Activated naive CD4-positive, alpha-beta T cell treated with anti-CD3 and anti-CD28 coated beads, Interleukin-2, amount 50 U/mL, for 16 hours (primary cell): ENCODE results near the gene C5orf58.
A peak's percentile ranks its signal among the peaks of the same experiment; 100 is the strongest.

Experiments used
- DNase-seq: peaks from one replicate; pipeline ENCODE4 v3.0.0-alpha.2; 2020

C5orf58 gene

DNA sequence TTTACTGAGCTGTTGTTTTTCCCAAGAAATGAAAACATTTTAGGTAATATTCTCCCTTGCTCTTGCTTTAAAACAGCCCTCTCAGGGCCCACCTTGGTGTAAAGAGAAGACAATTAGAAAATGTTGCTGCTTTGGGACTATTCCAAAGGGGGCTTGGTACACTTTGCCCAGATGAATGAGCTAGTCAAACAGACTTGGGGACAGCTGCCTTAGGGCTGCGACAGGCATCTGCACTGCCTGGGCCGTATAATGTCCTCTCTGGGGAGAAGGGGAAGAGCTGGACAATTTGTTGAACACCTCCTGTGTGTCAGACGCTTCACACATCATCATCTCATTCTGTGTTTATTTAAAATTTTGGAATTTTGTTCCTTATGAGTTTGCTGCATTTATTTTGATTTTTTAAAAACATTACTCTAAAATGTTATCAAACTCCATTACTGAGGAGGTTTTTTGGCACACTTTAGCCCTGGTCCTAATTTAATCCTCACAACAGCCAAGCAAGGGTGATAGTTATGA is 28.8 kb downstream of the C5orf58 start:
- no peak for DNase-seq

DNA sequence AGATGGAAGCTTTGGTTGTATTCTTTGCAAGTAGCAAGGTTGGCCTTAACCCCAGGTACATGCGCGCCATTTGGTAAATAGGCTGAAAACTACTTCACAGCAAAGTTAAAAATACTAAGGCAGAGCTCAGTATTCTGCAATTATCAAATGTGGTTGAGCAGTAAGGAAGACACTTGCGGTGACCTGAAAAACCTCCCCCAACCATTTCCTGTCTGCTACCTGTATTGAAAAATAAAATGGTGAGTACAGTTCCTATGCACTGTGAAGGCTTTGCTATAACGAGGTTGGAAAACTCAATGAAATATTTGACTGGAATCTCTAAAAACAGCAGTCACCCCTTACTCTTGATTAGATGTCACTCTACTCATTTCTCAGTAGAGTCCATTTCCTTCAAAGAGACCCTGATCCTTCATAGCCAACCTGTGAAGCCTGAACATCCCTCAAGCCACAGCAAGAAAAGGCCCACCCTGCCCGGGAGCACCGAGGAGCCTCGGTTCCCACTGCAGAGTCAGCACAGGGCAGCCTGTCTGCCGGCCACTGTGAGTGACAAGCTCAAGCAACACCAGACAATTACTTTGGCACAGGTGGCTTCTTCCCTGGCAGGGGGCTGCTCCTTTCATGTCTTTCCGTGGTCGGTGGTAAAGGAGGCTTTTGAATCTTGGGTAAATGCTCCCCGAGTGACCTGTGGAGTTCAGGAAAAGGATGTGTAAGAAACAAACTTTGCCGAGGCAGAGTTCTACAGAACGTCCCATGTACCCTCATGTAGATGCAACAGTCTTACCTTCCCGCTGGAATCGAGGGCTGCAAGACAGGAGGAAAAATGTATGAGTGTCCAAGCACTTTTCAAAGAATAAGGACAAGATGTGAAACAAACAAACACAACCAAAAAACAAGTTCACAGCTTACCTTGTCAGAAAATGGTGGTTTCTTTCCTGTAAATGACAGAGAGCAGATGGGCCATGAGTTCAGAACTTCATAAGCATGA is 29.6 kb downstream of the C5orf58 start:
- DNase-seq = no peak

DNA sequence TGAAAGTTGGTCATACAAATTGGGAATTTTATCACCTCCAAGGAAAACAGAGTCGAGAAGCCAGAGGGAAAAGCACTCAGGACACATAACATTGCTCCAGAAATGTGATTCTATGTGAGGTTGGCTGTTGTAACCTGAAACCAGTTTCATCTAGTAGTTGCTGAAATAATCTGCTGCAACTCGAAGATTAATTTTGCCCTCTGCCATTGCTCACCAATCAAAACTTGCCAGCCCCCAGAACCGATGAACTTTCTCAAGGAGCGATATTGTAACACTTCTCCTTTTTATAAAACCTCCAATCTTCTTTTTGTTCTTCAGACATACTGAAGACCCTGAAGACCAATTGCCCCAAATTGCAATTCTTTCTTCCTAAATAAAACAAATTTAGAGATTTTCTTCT is 31.1 kb downstream of the C5orf58 start:
- no peak for DNase-seq

DNA sequence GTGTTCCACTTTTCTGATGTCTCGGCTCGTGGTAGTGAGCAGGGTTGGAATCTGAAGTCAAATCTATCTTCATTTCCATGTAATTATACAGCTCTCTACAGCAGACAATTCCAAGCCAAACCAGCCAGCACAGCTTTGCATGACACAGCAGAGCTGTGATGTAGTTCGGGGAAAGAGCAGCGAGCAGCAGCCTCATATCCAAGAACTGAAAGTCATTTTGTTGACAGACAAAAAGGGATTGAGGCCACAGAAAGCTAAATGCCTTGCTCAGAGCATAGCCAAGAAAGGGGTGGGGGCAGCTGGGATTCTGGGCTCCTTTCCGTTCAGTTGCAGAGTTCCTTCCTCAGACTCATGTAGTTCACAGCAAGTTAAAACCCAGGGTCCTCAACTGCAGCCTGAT is 32.7 kb downstream of the C5orf58 start:
- no peak for DNase-seq

DNA sequence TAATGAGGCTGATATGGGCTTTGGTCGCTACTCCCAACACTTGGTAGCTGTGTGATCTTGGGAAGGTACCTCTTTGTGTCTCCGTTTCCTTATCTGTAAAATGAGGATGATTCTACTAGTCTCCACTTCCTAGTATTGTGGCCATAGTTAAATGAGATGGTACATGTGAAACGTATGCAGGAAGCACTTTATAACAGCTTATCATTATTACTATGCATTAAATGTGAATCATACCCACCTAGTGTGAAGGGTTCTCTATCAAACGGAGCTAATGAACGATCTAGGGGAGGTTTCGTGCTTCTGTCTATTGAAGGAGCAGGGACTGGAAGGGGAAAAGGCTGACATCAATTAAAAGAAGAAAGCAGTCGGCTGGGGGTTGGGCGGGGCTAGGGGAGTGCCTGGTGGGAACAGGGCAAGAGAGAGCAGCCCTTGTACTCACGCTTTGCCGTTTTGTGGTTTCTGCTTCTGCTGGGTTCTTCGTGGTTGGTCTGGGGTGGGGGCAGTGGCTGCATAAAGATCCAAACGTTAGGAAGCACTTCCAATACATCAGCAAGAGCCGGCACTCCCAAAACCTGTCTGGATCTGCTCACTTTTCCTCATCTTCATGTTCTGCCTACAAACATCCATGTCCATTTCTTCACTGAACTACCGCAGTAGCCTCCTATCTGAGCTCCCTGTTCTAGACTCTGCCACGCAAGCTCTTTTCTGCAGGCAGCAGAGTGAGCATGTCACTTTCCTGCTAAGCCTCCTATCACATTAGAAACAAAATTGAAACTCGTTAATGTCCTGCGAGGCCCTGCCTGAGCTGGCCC is 34.0 kb downstream of the C5orf58 start:
- peak; percentile 62 for DNase-seq

DNA sequence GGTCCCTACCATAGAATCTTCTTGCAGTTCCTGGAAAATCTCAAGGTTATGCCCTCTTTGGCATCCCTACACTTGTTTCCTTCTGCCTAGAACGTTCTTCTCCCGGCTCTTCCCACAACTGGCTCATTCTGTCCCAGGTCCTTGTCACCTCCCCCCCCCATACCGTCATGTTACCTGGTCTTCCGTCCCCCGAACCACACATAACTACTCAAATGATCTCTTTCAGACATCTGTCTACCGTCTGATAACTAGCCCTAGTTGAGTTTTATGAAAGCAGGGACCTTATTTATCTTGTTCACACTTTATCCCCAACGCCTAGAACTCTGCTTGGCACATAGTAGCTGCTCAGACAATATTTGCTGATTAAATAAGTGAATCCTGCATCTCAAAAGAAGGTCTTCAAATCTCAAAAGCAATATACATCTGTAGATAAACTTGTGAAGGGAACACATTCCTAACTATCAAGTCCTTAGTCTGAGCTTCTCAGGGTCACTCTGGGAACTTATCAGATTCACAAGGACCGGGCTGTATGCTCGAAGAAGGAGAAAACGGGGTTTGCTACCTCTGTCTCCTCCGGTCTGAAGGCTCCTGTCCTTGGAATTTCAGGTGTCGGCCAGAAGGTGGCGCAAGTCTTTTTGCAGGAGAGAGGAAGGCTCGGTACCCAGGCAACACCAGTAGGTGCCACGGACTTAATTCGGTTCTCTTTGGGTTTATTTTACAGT is 34.8 kb downstream of the C5orf58 start:
- peak; percentile 80 for DNase-seq

DNA sequence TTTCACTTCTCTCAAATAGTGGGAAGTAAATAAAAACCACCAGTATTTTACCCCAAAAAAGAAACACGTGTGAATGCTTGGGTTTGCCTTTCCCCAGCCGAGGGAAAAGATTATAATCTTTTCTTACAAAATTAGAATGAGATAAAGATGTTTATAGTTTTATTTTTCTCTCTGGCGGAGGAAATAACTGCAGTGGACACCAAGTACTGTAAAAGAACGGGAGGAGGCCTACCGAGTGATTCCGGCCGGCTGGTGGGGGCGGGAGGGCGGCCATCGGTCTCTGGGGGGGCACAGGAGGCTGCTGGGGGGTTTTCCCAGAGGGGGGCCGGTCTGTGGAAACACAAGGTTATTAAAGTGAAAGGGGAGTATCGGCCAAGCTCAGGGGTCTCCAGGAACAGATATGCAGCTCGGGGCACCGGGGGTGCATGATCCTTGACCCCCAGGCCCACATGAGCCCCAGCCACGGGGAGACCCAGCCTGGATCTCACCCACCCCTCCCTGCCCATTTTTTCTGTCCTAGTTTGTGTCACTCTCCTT is 35.4 kb downstream of the C5orf58 start:
- DNase-seq = no peak

DNA sequence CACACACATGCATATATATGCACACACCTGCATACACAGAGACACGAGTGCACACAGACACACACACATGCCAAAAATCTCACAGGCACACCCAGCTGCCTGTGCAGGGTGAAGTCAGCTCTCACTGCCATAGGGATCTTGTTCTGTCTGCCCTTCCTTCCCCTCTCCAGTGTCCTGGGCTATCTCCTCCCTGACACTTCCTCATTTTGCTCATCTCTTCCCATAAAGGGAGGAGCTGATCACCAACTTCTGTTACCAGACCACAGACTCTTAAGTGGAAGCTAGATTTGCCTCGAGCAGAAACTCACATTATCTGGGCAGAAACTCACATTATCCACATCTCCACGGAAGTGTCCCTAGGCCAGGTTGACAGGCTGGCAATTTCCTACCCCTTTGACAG is 36.1 kb downstream of the C5orf58 start:
- no peak for DNase-seq

DNA sequence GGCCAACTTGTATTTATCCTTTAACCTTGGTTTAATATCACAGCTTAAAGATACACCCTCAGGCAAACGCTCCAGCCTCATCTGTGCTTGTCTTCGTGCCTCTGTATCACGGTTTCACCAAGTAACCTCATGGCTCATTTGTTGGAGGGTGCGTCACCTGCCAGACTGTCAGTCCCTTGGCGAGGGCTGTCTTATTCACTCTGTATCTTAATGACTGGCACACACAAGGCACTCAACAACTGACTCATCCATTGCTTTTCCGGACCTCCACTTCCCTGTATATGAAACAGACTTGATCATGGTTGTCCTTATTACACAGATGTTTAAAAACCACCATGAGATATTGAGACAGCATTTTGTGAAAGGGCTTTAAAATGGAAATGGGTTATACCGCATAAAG is 36.8 kb downstream of the C5orf58 start:
- peak; percentile 33 for DNase-seq

DNA sequence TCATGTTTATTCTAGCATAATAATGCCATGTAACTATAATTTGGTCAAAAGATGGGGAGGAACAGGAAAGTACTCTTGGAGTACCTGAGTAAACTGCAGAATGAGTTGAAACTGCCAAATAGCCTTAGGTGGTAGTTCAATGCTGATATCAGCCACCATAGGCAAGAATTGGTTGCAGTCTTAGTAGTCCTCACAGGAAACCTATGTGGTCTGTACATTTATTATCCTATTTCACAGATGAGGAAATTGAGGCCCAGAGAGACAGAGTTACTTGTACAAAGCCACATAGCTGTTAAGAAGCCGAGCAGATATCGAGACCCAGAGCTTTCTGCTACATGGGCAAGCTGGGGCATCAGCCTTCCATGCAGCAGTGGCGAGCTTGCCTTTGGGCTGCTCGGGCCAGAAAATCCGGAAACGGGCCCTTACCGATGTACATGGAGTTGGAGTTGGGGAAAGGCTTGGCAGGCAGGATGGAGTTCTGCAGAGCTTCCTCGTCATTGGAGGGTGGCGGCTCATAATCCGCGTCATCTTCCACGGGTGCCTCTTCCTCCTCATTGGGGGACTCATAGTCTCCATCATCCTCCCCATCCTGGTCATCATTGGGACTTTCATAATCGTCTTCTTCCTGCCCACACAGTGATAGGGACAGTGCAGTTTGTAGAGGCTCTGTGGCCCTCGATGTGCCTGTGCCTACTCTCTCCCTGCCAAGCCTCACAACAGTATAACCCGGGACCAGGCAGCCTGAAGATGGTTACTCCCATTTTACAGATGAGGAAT is 37.7 kb downstream of the C5orf58 start:
- no peak for DNase-seq

DNA sequence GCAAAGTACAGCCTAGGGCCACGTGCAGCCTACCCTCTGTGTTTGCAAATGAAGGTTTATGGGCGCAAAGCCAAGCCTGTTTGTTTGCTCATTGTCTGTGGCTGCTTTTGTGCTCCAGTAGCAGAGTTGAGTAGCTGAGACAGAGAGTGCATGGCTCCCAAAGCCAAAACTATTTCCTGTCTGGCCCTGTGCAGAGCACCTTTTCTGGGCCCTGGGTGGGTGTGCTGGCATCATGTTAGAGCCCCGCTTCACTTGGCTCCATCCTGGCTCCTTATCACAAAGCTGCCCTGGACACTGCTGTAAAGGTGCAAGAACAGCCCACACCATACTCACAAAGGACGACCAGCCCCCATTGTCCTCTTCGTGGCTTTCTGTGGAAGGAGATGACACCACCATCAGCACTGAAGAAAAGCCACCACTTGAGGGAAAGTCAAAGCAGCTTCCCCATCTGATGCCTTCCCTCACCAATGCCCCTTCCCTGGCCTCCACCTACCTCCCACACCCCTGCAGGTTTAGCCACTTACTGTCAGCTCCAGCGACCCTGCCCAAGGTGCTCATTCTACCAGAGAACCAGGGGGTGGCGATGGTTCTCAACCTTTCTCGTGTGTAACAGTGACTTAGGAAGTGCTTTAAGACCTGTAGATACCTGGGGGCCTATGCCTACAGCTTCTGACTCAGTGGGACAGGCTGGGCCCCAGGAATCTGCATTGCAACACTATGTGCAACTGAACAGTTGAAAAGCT is 41.4 kb downstream of the C5orf58 start:
- peak; percentile 70 for DNase-seq

DNA sequence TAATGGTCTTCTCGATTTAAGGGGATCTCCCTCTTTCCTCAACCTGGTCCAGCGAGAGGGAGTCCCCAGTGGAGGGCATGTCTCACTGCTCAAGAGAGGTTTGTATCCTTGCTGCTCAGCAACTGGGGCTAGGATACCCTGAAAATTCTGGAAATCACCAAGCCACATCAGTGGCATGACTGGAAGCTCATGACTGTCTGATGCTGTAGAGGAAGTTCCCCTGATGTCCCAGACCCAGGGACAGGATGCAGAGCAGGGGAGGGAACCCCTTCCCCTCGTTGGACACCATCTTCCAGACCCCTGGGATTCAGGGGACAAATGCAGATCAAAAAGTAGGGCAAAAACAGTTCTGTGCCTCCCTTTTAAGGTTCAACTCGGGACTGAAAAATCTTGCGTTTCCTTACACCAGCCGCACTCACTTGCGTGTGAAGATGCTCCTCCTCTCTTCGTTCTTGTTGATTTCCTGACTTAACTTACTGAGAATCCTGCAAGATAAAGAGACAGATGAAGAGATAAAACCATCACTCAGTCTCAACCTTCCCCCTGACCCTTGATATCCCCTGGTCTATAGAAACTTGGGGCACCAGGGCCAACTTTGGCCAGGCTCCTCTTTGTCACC is 42.7 kb downstream of the C5orf58 start:
- DNase-seq = no peak

DNA sequence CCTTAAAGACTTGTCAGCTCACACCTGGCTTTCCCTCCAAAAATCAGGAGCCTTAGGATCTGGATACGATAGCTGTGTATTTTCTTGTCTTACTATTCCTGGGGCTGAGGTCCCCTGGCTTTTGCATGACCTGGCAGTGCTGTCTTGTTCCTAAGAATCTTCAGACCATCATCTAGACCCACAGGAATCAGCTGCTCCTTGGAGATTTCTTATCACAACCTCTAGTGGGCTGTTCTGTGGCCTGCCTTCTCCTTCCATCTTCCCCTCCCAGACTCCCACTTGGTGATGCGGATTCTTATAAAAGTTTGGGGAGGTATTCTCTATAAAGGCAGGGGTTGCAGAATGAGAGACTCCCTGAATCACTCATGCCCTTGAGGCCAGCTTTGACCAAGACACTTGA is 43.4 kb downstream of the C5orf58 start:
- DNase-seq = no peak

DNA sequence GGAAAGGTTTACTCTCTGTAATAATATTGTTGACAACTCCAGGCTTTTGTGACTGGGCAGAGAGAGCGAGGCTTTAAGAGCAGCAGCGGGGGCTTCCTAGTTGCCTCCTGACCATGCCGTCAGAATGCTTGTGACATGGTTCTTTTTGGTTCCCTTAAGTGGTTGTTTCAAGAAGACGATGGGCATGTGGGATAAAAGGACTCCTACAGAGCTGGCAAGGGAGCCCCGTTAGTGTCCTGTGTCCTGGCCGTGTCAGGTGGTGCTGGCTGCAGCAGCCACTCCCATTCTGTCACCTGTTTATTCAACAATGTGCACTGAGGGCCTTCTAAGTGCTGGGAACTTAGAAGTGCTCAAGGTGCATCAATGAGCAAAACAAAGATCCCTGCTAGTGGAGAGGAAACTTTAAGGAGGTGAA is 45.1 kb downstream of the C5orf58 start:
- no peak for DNase-seq

DNA sequence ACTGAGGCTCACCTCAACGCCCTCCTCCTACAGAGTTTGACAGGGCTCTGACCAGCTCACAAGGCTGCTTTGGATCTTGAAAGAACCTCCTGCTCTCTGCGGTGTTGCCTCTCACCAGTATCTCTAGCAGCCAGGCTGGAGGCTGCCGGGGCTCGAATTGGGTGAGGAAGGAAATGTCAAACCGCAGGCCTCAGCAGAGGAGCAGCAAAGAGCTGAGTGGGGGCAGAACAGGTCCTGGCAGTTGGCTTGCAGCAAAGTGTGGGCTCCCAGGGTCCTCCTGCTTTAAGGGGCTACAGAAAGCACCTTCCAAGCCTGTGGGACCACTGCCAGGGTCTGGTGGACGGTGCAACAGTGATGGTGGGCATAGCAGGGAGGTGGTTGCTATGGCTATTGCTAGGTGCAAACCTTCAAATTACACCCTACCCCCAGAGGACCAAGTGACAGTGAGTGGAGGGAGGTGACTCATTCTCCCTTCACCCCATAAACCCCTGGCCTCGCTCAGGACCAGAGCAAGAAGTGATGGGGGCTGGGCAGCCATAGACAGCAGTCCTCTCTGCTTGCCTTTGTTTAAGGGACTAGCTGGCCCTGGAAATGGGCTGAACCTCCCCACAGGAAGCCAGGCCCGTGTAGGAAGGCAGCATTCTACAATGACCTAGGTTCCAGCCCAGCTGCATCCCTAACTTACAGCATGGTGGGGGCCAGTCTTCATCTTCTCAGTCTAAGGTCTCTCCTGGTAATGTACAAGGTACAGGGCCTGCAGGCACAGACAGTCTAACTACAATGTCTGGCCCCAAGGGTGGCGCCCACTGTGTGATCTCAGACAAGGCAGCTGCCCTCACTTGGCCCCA is 46.0 kb downstream of the C5orf58 start:
- peak; percentile 76 for DNase-seq

DNA sequence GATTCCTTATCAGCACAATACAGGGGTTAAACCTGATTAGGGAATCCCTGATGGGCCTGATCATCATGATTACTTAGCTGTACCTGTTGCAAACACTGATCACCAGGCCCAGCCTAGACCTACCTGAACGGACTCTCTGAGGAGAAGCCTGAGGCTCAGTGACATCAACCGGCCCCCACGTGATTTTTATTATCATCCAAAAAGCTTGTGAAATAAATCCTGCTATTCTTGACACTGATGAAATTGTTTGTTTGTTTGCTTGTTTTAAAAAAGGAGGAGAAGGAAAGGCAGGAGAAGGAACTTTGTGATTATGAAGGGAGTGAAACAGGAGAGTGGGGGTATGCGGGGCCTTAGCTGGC is 46.7 kb downstream of the C5orf58 start:
- DNase-seq = no peak

DNA sequence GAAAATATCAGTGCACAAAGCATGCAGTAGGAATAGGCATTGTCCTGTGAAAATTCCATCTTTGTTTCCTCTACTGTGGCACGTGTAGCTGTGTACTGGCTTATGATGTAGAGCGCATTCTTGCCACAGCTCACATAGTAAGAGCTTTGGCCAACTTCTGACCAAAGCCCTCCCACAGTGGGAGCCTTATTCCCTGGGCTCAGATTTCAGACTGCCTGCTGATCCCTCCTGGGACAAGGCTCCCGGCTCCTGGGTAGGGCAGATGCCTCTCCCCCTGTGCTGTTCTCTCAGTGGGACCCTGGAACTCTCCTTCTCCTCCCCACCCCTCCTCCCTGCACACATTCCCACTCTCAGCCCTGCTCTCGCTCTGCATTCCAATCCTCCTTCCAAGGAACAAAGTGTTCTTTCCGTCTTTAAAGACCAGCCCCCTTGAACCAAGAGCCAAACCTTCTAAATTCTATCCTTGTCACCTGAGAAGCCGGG is 47.3 kb downstream of the C5orf58 start:
- DNase-seq = no peak

DNA sequence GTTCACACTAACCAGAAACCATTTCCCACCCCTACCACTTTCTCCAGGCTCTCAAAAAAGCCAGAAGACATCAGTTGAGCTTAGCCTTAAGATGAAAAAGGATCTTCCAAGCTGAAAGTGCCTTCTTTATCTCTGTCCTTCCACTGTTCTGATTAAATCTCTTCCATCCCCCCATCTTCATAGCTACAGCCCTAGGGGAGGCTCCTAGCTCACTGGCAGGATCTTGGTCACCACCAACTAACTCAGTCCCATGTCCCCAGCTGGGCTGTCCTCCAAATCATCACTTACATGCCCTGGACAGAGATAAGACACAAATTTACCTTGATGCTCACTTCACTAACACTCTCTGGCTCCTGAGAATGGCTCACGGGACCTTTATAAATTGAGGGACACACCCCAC is 50.5 kb downstream of the C5orf58 start:
- no peak for DNase-seq

DNA sequence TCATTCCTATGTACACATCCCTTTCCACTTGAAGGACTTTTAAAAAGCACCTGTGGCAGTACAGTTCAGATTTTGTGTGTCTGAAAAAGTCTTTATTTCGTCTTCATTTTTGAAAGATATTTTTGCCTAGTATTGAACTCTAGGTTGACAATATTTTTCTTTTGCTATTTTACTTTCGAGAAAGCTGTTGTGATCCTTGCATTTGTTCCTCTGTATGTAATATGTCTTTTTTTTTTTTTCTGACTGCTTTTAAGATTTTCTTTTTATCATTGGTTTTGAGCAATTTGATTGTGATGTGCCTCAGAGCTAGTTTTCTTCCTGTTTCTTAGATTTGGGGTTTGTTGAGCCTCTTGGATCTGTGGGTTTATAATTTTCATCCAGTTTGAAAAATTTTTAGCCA is 51.4 kb downstream of the C5orf58 start:
- DNase-seq = no peak

DNA sequence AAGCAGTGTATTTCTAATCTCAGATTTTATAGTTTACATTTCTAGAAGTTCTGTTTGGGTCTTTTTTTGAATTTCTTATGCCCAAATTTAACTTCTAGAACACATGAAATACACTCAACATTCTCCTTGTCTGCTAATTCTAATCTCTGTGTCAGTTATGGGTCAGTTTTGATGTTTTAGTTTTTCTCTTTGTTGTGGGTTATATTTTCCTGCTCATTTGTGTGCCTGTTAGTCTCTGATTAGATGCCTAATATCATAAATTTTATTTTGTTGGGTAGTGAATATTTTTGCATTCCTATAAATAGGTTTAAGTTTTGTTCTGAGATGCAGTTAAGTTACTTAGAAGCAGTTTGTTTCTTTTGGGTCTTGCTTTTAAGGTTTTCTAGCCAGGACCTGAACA is 52.4 kb downstream of the C5orf58 start:
- no peak for DNase-seq
